ENCODE results near the gene ALOXE3. TPM values are rescaled to one million over a fixed set of nuclear protein-coding genes. Genes with fewer than 3 reads are reported as not detected.

The ALOXE3 gene
- total and polyA plus RNA-seq, 2 of the 8 experiments (the other 6 are each of a cell fraction or from before 2014, with no cell fraction given) = 0.26 TPM; not detected in 1

DNA sequence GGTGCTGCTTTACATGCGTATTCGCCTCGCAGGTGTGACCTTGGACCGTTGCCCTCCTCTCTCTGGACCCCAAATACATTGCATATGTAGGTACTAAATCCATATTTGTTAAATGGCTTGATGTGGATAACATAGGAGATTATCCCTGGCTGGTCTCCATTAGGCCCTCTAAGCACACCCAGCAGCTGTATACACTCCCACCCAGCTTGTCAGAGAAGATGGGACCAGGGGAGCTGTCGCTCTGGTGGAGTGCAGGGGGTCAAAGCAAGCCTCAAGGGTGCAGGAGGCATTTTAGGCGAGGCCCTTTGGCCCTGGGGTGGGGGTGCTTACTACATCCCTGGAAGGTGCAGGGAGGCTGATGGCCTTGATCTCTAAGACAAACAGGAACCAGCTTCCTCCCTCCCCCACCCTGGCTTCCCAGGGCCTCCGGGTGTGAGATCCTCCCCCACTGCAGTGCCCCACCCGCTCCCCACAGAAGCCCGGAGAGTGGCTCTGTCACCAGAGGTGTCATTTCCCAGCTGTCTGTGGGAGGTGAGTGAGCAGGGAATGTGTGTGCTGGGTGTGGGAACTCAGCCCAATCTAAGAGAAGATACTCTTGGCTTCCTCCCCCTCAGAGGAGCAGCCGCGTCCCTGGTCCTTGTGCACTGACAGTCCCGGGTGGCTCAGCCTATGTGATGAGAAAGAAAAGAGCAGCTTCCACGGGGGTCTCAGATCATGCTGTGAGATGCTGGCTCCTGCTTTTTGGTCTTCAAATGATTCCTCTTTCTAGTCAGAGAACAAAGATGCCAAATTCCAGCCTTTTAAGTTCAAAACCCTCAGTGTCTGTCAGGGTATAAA lies 45.9 kb upstream of the ALOXE3 start:
- Histone ChIP-seq H3K4ac (replicated peaks; ENCODE audit: insufficient read length, low read depth, low read length) (peak overlapping the region; percentile 69), H2BK12ac (ENCODE audit: low read depth, low read length) (peak overlapping the region; percentile 96), H3K4me1 (replicated peaks in 1 of 4; ENCODE audit: control insufficient read depth in 3 of 4, insufficient read depth in 4 of 4, low read length in 3 of 4) (peaks cover 4 to 25% (median 21%) of the 10 kb centered on the region in 4 experiments), H4K5ac (ENCODE audit: insufficient read length, low read depth, low read length) (peak overlapping the region; percentile 27), H4K20me1 (replicated peaks in 1 of 2; ENCODE audit: control insufficient read depth in 1 of 2, insufficient read depth in 2 of 2, low read length in 2 of 2) (peaks cover 8 to 9% of the 10 kb centered on the region in 2 experiments), H2AFZ (ENCODE audit: low read length) (peak overlapping the region; percentile 63; the same call in 1 of the 2 replicates), H4K91ac (replicated peaks; ENCODE audit: insufficient read length, low read length) (peak overlapping the region; percentile 92), H3K36me3 (ENCODE audit: control insufficient read depth in 2 of 4, insufficient read depth in 4 of 4, low read length in 3 of 4) (peaks cover 0 to 10% (median 5%) of the 10 kb centered on the region in 4 experiments; a peak in 6 of 8 replicates), H3K27me3 (replicated peaks in 1 of 4; ENCODE audit: control insufficient read depth in 3 of 4, extremely low read depth in 1 of 4, insufficient read depth in 3 of 4, low read length in 3 of 4) (no peaks in the 10 kb centered on the region), H3K23ac (ENCODE audit: insufficient read length) (no peak overlapping the region), H3K79me1 (ENCODE audit: low read depth, low read length) (peaks cover 8% of the 10 kb centered on the region), H2AK5ac (ENCODE audit: low read depth, low read length) (peak overlapping the region; percentile 88; the same call in 1 of the 2 replicates), H2BK15ac (ENCODE audit: low read length) (peak overlapping the region; percentile 100; the same call in 1 of the 2 replicates), H3K18ac (ENCODE audit: extremely low read depth, low read length) (peak overlapping the region; percentile 95), H3K9ac (replicated peaks in 1 of 4; ENCODE audit: extremely low read depth in 1 of 4, low read depth in 3 of 4, low read length in 3 of 4) (peak overlapping the region in 3 of 4 experiments; percentile 57 to 78 (median 60); a peak in 6 of 7 replicates), H3K79me2 (ENCODE audit: control insufficient read depth in 1 of 2, insufficient read depth in 2 of 2, low read length in 2 of 2) (peaks cover 0 to 15% of the 10 kb centered on the region in 2 experiments; a peak in 2 of 4 replicates), H3K4me3 (ENCODE audit: extremely low read depth in 1 of 4, insufficient read depth in 2 of 4, low read depth in 3 of 4, low read length in 4 of 4) (peak overlapping the region in 2 of 4 experiments; percentile 19 to 97; a peak in 4 of 8 replicates), H3K27ac (ENCODE audit: low read depth, low read length) (peak overlapping the region; percentile 99; the same call in 1 of the 2 replicates), H2BK20ac (ENCODE audit: low read length) (peak overlapping the region; percentile 82), H3K23me2 (ENCODE audit: low read depth, low read length) (peaks cover 16% of the 10 kb centered on the region), H3K14ac (ENCODE audit: insufficient read length) (no peak overlapping the region), H3K56ac (replicated peaks; ENCODE audit: insufficient read length, low read depth, low read length) (peak overlapping the region; percentile 28), H3K4me2 (ENCODE audit: insufficient read depth in 1 of 2, low read depth in 2 of 2, low read length in 2 of 2) (peak overlapping the region; percentile 85 to 95), H3K9me3 (ENCODE audit: insufficient read depth in 2 of 2, low read depth in 1 of 2, low read length in 1 of 2) (no peaks in the 10 kb centered on the region), H2BK5ac (ENCODE audit: low read depth, low read length) (peak overlapping the region; percentile 100), H4K8ac (ENCODE audit: extremely low read depth, insufficient read depth, low read length) (peak overlapping the region; percentile 100; the same call in 1 of the 2 replicates), H2BK120ac (replicated peaks; ENCODE audit: low read depth, low read length) (peak overlapping the region; percentile 95)
- FAIRE-seq (no peak), DNase-seq (ENCODE audit: low read depth in 1 of 2, low spot score in 2 of 2) (no peak)
- ChIA-PET POLR2A (ENCODE audit: partially characterized antibody) (interaction anchor here (0.6 to 15.7 kb wide), 20 partner anchors 10 to 477 kb away, joined by 3 to 289 read pairs (median 4); partner anchors contain the start of genes AURKB, BORCS6, PER1 and TMEM107), CTCF (ENCODE audit: partially characterized antibody) (interaction anchor here (0.6 to 1.4 kb wide), 8 partner anchors 17 to 174 kb away, joined by 3 to 5 read pairs (median 4); no protein-coding TSS in a partner anchor)
- WGBS, 2 experiments (ENCODE audit: extremely low coverage in 1 of 2, insufficient coverage in 1 of 2, insufficient read length in 1 of 2, insufficient replicate concordance in 2 of 2, low coverage in 1 of 2, low lambda C conversion rate in 2 of 2, missing lambda C conversion rate in 1 of 2) = 42% methylated on average over 13 of the region's 13 CpGs; no CpG with 5 or more reads in 1 of the 2 experiments
- no peak for TF ChIP-seq JUND (IDR thresholded peaks at IDR 0.05; ENCODE audit: low read length)
- TF ChIP-seq, protein P1, sequence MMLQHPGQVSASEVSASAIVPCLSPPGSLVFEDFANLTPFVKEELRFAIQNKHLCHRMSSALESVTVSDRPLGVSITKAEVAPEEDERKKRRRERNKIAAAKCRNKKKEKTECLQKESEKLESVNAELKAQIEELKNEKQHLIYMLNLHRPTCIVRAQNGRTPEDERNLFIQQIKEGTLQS (IDR thresholded peaks at IDR 0.05; ENCODE audit: insufficient read depth, low read depth, low read length) = 0 out of 2 replicates have a peak, but pooled peaks have one; percentile 6

Measured in H1 (cell line).